ENCODE results near the gene GAPVD1.
A peak's percentile ranks its signal among the peaks of the same experiment; 100 is the strongest.

DNA sequence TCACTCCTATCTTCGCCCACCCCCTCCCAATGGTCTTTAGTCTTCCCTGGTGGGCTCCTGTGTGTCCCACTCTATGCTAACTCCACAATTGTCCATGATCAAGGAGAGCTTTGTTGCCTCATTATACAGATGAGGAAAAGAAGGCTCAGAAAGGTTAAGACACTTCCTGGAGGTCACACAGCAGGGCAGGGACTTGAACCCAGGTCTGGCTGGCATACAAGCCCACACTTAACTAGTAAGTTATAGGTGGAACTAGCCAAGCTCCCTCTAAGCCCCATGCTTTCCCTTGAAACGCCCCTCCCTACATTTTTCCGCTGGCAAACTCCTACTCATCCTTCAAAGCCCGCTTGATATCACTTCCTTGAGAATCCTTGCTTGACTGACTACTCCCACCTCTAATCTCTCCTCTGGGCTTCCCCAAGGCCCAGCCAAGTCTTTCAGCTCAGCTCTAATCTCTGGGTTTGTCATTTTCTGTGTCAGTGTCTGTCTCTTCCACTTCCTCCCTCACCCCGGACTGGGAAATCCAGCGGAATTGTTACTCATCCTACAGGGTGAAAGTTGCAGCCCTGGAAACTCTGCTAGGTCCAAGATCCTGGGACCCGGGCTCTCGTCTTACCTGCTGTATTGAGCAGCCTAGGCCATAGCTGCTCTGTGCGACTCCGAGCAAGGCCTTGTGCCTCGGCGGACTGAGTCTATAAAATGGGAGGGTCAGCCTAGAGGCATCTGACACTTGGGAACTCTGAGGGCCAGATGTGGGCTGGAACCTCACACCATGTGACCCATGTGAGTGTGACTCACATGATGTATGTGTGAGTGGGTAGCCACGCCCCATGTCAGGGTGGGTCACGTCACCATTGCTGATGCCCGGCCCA is 144.5 kb downstream of the GAPVD1 start:
- TF ChIP-seq TAF1 (IDR thresholded peaks at IDR 0.05; ENCODE audit: borderline replicate concordance, insufficient read depth, low read length) (peak; percentile 41; the same call in 1 of the 2 replicates), POLR2AphosphoS5 (IDR thresholded peaks at IDR 0.05; ENCODE audit: low read depth, low read length) (no peak)
- TF ChIP-seq, protein P1, sequence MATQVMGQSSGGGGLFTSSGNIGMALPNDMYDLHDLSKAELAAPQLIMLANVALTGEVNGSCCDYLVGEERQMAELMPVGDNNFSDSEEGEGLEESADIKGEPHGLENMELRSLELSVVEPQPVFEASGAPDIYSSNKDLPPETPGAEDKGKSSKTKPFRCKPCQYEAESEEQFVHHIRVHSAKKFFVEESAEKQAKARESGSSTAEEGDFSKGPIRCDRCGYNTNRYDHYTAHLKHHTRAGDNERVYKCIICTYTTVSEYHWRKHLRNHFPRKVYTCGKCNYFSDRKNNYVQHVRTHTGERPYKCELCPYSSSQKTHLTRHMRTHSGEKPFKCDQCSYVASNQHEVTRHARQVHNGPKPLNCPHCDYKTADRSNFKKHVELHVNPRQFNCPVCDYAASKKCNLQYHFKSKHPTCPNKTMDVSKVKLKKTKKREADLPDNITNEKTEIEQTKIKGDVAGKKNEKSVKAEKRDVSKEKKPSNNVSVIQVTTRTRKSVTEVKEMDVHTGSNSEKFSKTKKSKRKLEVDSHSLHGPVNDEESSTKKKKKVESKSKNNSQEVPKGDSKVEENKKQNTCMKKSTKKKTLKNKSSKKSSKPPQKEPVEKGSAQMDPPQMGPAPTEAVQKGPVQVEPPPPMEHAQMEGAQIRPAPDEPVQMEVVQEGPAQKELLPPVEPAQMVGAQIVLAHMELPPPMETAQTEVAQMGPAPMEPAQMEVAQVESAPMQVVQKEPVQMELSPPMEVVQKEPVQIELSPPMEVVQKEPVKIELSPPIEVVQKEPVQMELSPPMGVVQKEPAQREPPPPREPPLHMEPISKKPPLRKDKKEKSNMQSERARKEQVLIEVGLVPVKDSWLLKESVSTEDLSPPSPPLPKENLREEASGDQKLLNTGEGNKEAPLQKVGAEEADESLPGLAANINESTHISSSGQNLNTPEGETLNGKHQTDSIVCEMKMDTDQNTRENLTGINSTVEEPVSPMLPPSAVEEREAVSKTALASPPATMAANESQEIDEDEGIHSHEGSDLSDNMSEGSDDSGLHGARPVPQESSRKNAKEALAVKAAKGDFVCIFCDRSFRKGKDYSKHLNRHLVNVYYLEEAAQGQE (IDR thresholded peaks at IDR 0.05; ENCODE audit: insufficient read depth in 1 of 2, low read depth in 2 of 2, low read length in 2 of 2) = 0 out of 4 replicates have a peak, but pooled peaks of 1 of the 2 experiments have one; percentile 49
